ENCODE results near the gene SSC5D. TPM values are rescaled to one million over a fixed set of nuclear protein-coding genes. Genes with fewer than 3 reads are reported as not detected.

SSC5D gene
- polyA plus RNA-seq, 3 donors, result 0.08 TPM; not detected in 2

- Mint-ChIP-seq H3K9me3 (peaks cover 0 to 2% (median 0%) of the 10 kb centered on the region in 7 donors), H3K27ac (peak overlapping the region in 1 of 7 donors; percentile 48), H3K36me3 (peaks cover 19 to 24% of the 10 kb centered on the region in 2 donors), H3K27me3 (ENCODE audit: low read depth in 3 of 3) (peaks cover 2 to 20% (median 7%) of the 10 kb centered on the region in 3 donors), H3K4me3 (no peak overlapping the region), H3K4me1 (peaks cover 34% of the 10 kb centered on the region)
- peaks cover 23 to 32% of the 10 kb centered on the region in 2 donors for H3K4me1 ChIP-seq (ENCODE audit: control insufficient read depth in 1 of 2, insufficient read depth in 2 of 2, low read length in 2 of 2)
- 98% methylated on average over 42 of the region's 52 CpGs for WGBS (ENCODE audit: insufficient coverage)
- H3K9ac ChIP-seq (ENCODE audit: insufficient read depth, low read length, poor library complexity, severe bottlenecking), result no peak overlapping the region
- no peaks in the 10 kb centered on the region for H3K9me3 ChIP-seq (replicated peaks in 1 of 2; ENCODE audit: control insufficient read depth in 1 of 2, insufficient read depth in 1 of 2, low read length in 2 of 2)
- no peak overlapping the region for H3K4me3 ChIP-seq (replicated peaks in 1 of 3; ENCODE audit: low read depth in 2 of 3, low read length in 3 of 3)
- no peak overlapping the region for H3K4me2 ChIP-seq (replicated peaks; ENCODE audit: extremely low read depth, low read length, poor library complexity, severe bottlenecking)
- peaks cover 23% of the 10 kb centered on the region for H3K79me2 ChIP-seq (ENCODE audit: insufficient read depth, low read length)
- TF ChIP-seq CTCF (IDR thresholded peaks at IDR 0.05), result no peak
- peaks cover 16 to 25% of the 10 kb centered on the region in 2 donors for H3K36me3 ChIP-seq (replicated peaks in 1 of 2; ENCODE audit: control insufficient read depth in 1 of 2, insufficient read depth in 2 of 2, low read length in 2 of 2)
- H2AFZ ChIP-seq (ENCODE audit: insufficient read depth, low read depth, low read length, poor library complexity, severe bottlenecking), result no peak overlapping the region
- H4K20me1 ChIP-seq (ENCODE audit: insufficient read depth, low read length), result peaks cover 47% of the 10 kb centered on the region
- no peaks in the 10 kb centered on the region for H3K27me3 ChIP-seq (ENCODE audit: control insufficient read depth in 2 of 2, insufficient read depth in 2 of 2, low read length in 2 of 2)
- intact Hi-C loops (cut with micrococcal nuclease), result no loop called here
- H3K27ac ChIP-seq (ENCODE audit: low read depth in 1 of 2, low read length in 2 of 2), result no peak overlapping the region
- no peak for DNase-seq
Measured at GRCh38 chr19:55481148-55481793, 7.0 kb upstream of the SSC5D start.

- 96% methylated on average over 11 of the region's 40 CpGs for WGBS (ENCODE audit: insufficient coverage)
- no peak for DNase-seq
- H3K27ac ChIP-seq (ENCODE audit: low read depth in 1 of 2, low read length in 2 of 2), result no peak overlapping the region
Measured at GRCh38 chr19:55481794-55482155, 6.5 kb upstream of the SSC5D start.

More at GRCh38 chr19:55481794-55482155, 6.5 kb upstream of the SSC5D start:
- H3K4me3 Mint-ChIP-seq, result no peak overlapping the region
- H3K4me1 ChIP-seq (ENCODE audit: control insufficient read depth in 1 of 2, insufficient read depth in 2 of 2, low read length in 2 of 2), result peaks cover 23 to 32% of the 10 kb centered on the region in 2 donors
- peaks cover 0 to 2% (median 0%) of the 10 kb centered on the region in 7 donors for H3K9me3 Mint-ChIP-seq
- no peak overlapping the region for H3K4me3 ChIP-seq (replicated peaks in 1 of 3; ENCODE audit: low read depth in 2 of 3, low read length in 3 of 3)
- H3K79me2 ChIP-seq (ENCODE audit: insufficient read depth, low read length), result peaks cover 23% of the 10 kb centered on the region
- peaks cover 34% of the 10 kb centered on the region for H3K4me1 Mint-ChIP-seq
- no peak for TF ChIP-seq CTCF (IDR thresholded peaks at IDR 0.05)
- H3K36me3 ChIP-seq (replicated peaks in 1 of 2; ENCODE audit: control insufficient read depth in 1 of 2, insufficient read depth in 2 of 2, low read length in 2 of 2), result peaks cover 16 to 25% of the 10 kb centered on the region in 2 donors
- intact Hi-C loops (cut with micrococcal nuclease), result no loop called here
- no peaks in the 10 kb centered on the region for H3K27me3 ChIP-seq (ENCODE audit: control insufficient read depth in 2 of 2, insufficient read depth in 2 of 2, low read length in 2 of 2)
- no peak overlapping the region for H3K27ac Mint-ChIP-seq
- no peaks in the 10 kb centered on the region for H3K9me3 ChIP-seq (replicated peaks in 1 of 2; ENCODE audit: control insufficient read depth in 1 of 2, insufficient read depth in 1 of 2, low read length in 2 of 2)
- H3K27me3 Mint-ChIP-seq (ENCODE audit: low read depth in 3 of 3), result peaks cover 2 to 20% (median 7%) of the 10 kb centered on the region in 3 donors
- no peak overlapping the region for H3K4me2 ChIP-seq (replicated peaks; ENCODE audit: extremely low read depth, low read length, poor library complexity, severe bottlenecking)
- no peak overlapping the region for H3K9ac ChIP-seq (ENCODE audit: insufficient read depth, low read length, poor library complexity, severe bottlenecking)
- no peak overlapping the region for H2AFZ ChIP-seq (ENCODE audit: insufficient read depth, low read depth, low read length, poor library complexity, severe bottlenecking)
- peaks cover 19 to 24% of the 10 kb centered on the region in 2 donors for H3K36me3 Mint-ChIP-seq
- peaks cover 47% of the 10 kb centered on the region for H4K20me1 ChIP-seq (ENCODE audit: insufficient read depth, low read length)
